Measurements from ENCODE around the gene TRIO.

Gene TRIO

GRCh38 chr5:14406554-14406849 lies 263.4 kb downstream of the TRIO start:
- H3K4me2 ChIP-seq (ENCODE audit: low read depth, low read length, poor library complexity, severe bottlenecking), result no peak overlapping the region
- H3K79me2 ChIP-seq (ENCODE audit: insufficient read depth, low read length), result no peaks in the 10 kb centered on the region
- H2AFZ ChIP-seq (ENCODE audit: low read depth, low read length, severe bottlenecking), result no peak overlapping the region
- H3K9ac ChIP-seq (ENCODE audit: low read length), result no peak overlapping the region
- no peaks in the 10 kb centered on the region for H3K27me3 ChIP-seq (ENCODE audit: low read length)
- TF ChIP-seq EZH2phosphoT487 (conservative IDR thresholded peaks at IDR 0.05; ENCODE audit: low read length), result no peak
- H3K9me3 ChIP-seq (ENCODE audit: insufficient read depth, low read length), result no peaks in the 10 kb centered on the region
- H3K36me3 ChIP-seq (ENCODE audit: low read length), result no peaks in the 10 kb centered on the region
- no peaks in the 10 kb centered on the region for H3F3A ChIP-seq (ENCODE audit: insufficient read depth)
- H3K4me3 ChIP-seq (ENCODE audit: insufficient read depth, low read length, poor library complexity, severe bottlenecking), result no peak overlapping the region
- no peaks in the 10 kb centered on the region for H4K20me1 ChIP-seq (ENCODE audit: low read depth, low read length)
- no peak overlapping the region for H3K27ac ChIP-seq (ENCODE audit: low read depth, low read length)
- H3K9me2 ChIP-seq (replicated peaks; ENCODE audit: insufficient read depth, low read length), result no peaks in the 10 kb centered on the region

- no peak overlapping the region for H3K9ac ChIP-seq (ENCODE audit: low read length)
- no peaks in the 10 kb centered on the region for H3K9me3 ChIP-seq (ENCODE audit: insufficient read depth, low read length)
- no peak overlapping the region for H3K27ac ChIP-seq (ENCODE audit: low read depth, low read length)
- H3K27me3 ChIP-seq (ENCODE audit: low read length), result no peaks in the 10 kb centered on the region
- TF ChIP-seq EZH2phosphoT487 (conservative IDR thresholded peaks at IDR 0.05; ENCODE audit: low read length) (no peak), CTCF (IDR thresholded peaks at IDR 0.05; ENCODE audit: insufficient read depth, low read length, poor library complexity, severe bottlenecking) (no peak)
- no peak overlapping the region for H3K4me2 ChIP-seq (ENCODE audit: low read depth, low read length, poor library complexity, severe bottlenecking)
- H3K4me3 ChIP-seq (ENCODE audit: insufficient read depth, low read length, poor library complexity, severe bottlenecking), result no peak overlapping the region
- H3K9me2 ChIP-seq (replicated peaks; ENCODE audit: insufficient read depth, low read length), result no peaks in the 10 kb centered on the region
- no peaks in the 10 kb centered on the region for H3K36me3 ChIP-seq (ENCODE audit: low read length)
- H4K20me1 ChIP-seq (ENCODE audit: low read depth, low read length), result no peaks in the 10 kb centered on the region
- H2AFZ ChIP-seq (ENCODE audit: low read depth, low read length, severe bottlenecking), result no peak overlapping the region
- no peaks in the 10 kb centered on the region for H3K79me2 ChIP-seq (ENCODE audit: insufficient read depth, low read length)
- no peaks in the 10 kb centered on the region for H3F3A ChIP-seq (ENCODE audit: insufficient read depth)
Observed at GRCh38 chr5:14407051-14407450, 263.9 kb downstream of the TRIO start.

- Histone ChIP-seq H3K4me3 (ENCODE audit: insufficient read depth, low read length, poor library complexity, severe bottlenecking) (no peak overlapping the region), H4K20me1 (ENCODE audit: low read depth, low read length) (no peaks in the 10 kb centered on the region), H3K27me3 (ENCODE audit: low read length) (no peaks in the 10 kb centered on the region), H3K9me3 (ENCODE audit: insufficient read depth, low read length) (no peaks in the 10 kb centered on the region), H3K9ac (ENCODE audit: low read length) (no peak overlapping the region), H3K79me2 (ENCODE audit: insufficient read depth, low read length) (no peaks in the 10 kb centered on the region), H3K9me2 (replicated peaks; ENCODE audit: insufficient read depth, low read length) (no peaks in the 10 kb centered on the region), H3K4me2 (ENCODE audit: low read depth, low read length, poor library complexity, severe bottlenecking) (no peak overlapping the region), H3F3A (ENCODE audit: insufficient read depth) (no peaks in the 10 kb centered on the region), H3K36me3 (ENCODE audit: low read length) (no peaks in the 10 kb centered on the region), H3K27ac (ENCODE audit: low read depth, low read length) (no peak overlapping the region), H2AFZ (ENCODE audit: low read depth, low read length, severe bottlenecking) (no peak overlapping the region)
- TF ChIP-seq CTCF (IDR thresholded peaks at IDR 0.05; ENCODE audit: insufficient read depth, low read length, poor library complexity, severe bottlenecking) (no peak), EZH2phosphoT487 (conservative IDR thresholded peaks at IDR 0.05; ENCODE audit: low read length) (no peak)
Observed at GRCh38 chr5:14407746-14408175, 264.6 kb downstream of the TRIO start.

GRCh38 chr5:14408969-14409586 lies 265.9 kb downstream of the TRIO start:
- Histone ChIP-seq H3K4me3 (ENCODE audit: insufficient read depth, low read length, poor library complexity, severe bottlenecking) (no peak overlapping the region), H2AFZ (ENCODE audit: low read depth, low read length, severe bottlenecking) (no peak overlapping the region), H3K9me2 (replicated peaks; ENCODE audit: insufficient read depth, low read length) (no peaks in the 10 kb centered on the region), H3K4me2 (ENCODE audit: low read depth, low read length, poor library complexity, severe bottlenecking) (no peak overlapping the region), H3K36me3 (ENCODE audit: low read length) (no peaks in the 10 kb centered on the region), H3K27ac (ENCODE audit: low read depth, low read length) (no peak overlapping the region), H4K20me1 (ENCODE audit: low read depth, low read length) (no peaks in the 10 kb centered on the region), H3K27me3 (ENCODE audit: low read length) (no peaks in the 10 kb centered on the region), H3F3A (ENCODE audit: insufficient read depth) (no peaks in the 10 kb centered on the region), H3K9me3 (ENCODE audit: insufficient read depth, low read length) (no peaks in the 10 kb centered on the region), H3K9ac (ENCODE audit: low read length) (no peak overlapping the region), H3K79me2 (ENCODE audit: insufficient read depth, low read length) (no peaks in the 10 kb centered on the region)
- TF ChIP-seq EZH2phosphoT487 (conservative IDR thresholded peaks at IDR 0.05; ENCODE audit: low read length), result no peak
- TF ChIP-seq CTCF (IDR thresholded peaks at IDR 0.05; ENCODE audit: insufficient read depth, low read length, poor library complexity, severe bottlenecking), result no peak
